Keratinocyte (primary cell): Measurements from ENCODE around the gene FOXJ1. TPM values are rescaled to one million over a fixed set of nuclear protein-coding genes. Genes with fewer than 3 reads are reported as not detected.

ENCODE experiments used
- DNase-seq: peaks from one replicate; pipeline ENCODE4 v3.0.0-alpha.2; 2011; ENCODE audit warnings: low read depth, missing footprints, low spot score
- FAIRE-seq: peaks from 2 replicates; lab custom pipeline; 2011; peaks lifted over from hg19 to GRCh38; lab: Jason Lieb, UNC
- H2AFZ ChIP-seq: 2 replicates; pipeline ENCODE4 v1.6.0; 2012; ENCODE audit warnings: low read length, control low read depth, inconsistent platforms; ENCODE audit not compliant: control insufficient read depth
- H3K27ac ChIP-seq: 2 replicates; pipeline ENCODE4 v1.5.1; 2011; ENCODE audit warnings: low read length; ENCODE audit not compliant: control insufficient read depth, insufficient read depth
- H3K27me3 ChIP-seq: 3 replicates; pipeline ENCODE4 v1.6.0; 2011; ENCODE audit warnings: low read length; ENCODE audit not compliant: control insufficient read depth, insufficient read depth; ENCODE audit errors: extremely low read depth
- H3K36me3 ChIP-seq, 2 experiments: 2 replicates in 1 of 2; 3 replicates in 1 of 2; pipeline ENCODE4 v1.5.1; 2011; ENCODE audit warnings: low read length in 2 of 2, mild to moderate bottlenecking in 1 of 2; ENCODE audit not compliant: control insufficient read depth in 2 of 2, insufficient read depth in 2 of 2; ENCODE audit errors: extremely low read depth in 1 of 2
- H3K4me1 ChIP-seq: 3 replicates; pipeline ENCODE4 v1.5.1; 2011; ENCODE audit warnings: low read length; ENCODE audit not compliant: control insufficient read depth, insufficient read depth; ENCODE audit errors: extremely low read depth
- H3K4me2 ChIP-seq: 3 replicates; pipeline ENCODE4 v1.6.0; 2011; ENCODE audit warnings: low read depth, low read length; ENCODE audit not compliant: control insufficient read depth, insufficient read depth; ENCODE audit errors: extremely low read depth
- H3K4me3 ChIP-seq, 3 experiments: fragments of 200-600 bp in 1 of 3; sonication (generic) in 1 of 3; 2 replicates in 2 of 3; 3 replicates in 1 of 3; pipeline ENCODE4 v1.5.1; 2011 to 2016; ENCODE audit warnings: low read length in 3 of 3, mild to moderate bottlenecking in 3 of 3, control low read depth in 2 of 3, inconsistent platforms in 1 of 3, low read depth in 1 of 3, mixed read lengths in 1 of 3, mixed run types in 1 of 3, moderate library complexity in 1 of 3; ENCODE audit not compliant: control insufficient read depth in 2 of 3, insufficient read depth in 2 of 3; ENCODE audit errors: extremely low read depth in 1 of 3
- H3K79me2 ChIP-seq: 2 replicates; pipeline ENCODE4 v1.6.0; 2012; ENCODE audit warnings: low read length; ENCODE audit not compliant: control insufficient read depth, insufficient read depth
- H3K9ac ChIP-seq: 3 replicates; pipeline ENCODE4 v1.6.0; 2011; ENCODE audit warnings: low read length; ENCODE audit not compliant: control insufficient read depth, insufficient read depth; ENCODE audit errors: extremely low read depth
- H3K9me1 ChIP-seq: 3 replicates; pipeline ENCODE4 v1.6.0; 2011; ENCODE audit warnings: low read length; ENCODE audit not compliant: control insufficient read depth, insufficient read depth; ENCODE audit errors: extremely low read depth
- H3K9me3 ChIP-seq: 2 replicates; pipeline ENCODE4 v1.5.1; 2012; ENCODE audit warnings: low read depth, low read length; ENCODE audit not compliant: control insufficient read depth
- H4K20me1 ChIP-seq: 3 replicates; pipeline ENCODE4 v1.6.0; 2011; ENCODE audit warnings: low read length; ENCODE audit not compliant: control insufficient read depth, insufficient read depth; ENCODE audit errors: extremely low read depth
- EZH2 ChIP-seq: IDR thresholded peaks from one replicate; pipeline ENCODE4 v1.6.1; 2012; ENCODE audit warnings: inconsistent platforms, mild to moderate bottlenecking, low read length, moderate library complexity
- dilution Hi-C: fragments of 300-500 bp; cut with MboI; formaldehyde crosslinking; loops from one replicate; pipeline ENCODE4 v1.7.0; 2020; ENCODE audit warnings: low sequenced_read_pairs; ENCODE audit not compliant: extremely low pct_ligation_motif_present
- polyA plus RNA-seq, 5 experiments: library from polyadenylated mRNA; depleted of rRNA in 3 of 5; stranded (reverse) in 3 of 5; stranded (forward) in 1 of 5; unstranded in 1 of 5; fragments of >200 nt; gene quantifications; 1 replicate in 1 of 5; 2 replicates in 3 of 5; 3 replicates in 1 of 5; pipeline versions ENCODE4 v1.2.1 to v1.2.3, GENCODE V29; 2011 to 2012; ENCODE audit warnings: missing spikeins in 2 of 5, low read depth in 1 of 5, low replicate concordance in 1 of 5
- TF ChIP-seq, protein P1 (sequence below), 3 experiments: IDR thresholded peaks in 1 of 3; conservative IDR thresholded peaks in 1 of 3; optimal IDR thresholded peaks in 1 of 3; 2 replicates in 2 of 3; 3 replicates in 1 of 3; pipeline versions ENCODE3 to v1.5.1; 2011; ENCODE audit warnings: low read length in 3 of 3, mild to moderate bottlenecking in 3 of 3, moderate library complexity in 2 of 3, control low read depth in 1 of 3, inconsistent platforms in 1 of 3; ENCODE audit not compliant: insufficient read depth in 2 of 3; ENCODE audit errors: extremely low read depth in 1 of 3

Gene FOXJ1
- polyA plus RNA-seq, 1 donor (not counting 4 experiments of a cell fraction or from before 2014, with no cell fraction given), result 0.03 TPM

DNA sequence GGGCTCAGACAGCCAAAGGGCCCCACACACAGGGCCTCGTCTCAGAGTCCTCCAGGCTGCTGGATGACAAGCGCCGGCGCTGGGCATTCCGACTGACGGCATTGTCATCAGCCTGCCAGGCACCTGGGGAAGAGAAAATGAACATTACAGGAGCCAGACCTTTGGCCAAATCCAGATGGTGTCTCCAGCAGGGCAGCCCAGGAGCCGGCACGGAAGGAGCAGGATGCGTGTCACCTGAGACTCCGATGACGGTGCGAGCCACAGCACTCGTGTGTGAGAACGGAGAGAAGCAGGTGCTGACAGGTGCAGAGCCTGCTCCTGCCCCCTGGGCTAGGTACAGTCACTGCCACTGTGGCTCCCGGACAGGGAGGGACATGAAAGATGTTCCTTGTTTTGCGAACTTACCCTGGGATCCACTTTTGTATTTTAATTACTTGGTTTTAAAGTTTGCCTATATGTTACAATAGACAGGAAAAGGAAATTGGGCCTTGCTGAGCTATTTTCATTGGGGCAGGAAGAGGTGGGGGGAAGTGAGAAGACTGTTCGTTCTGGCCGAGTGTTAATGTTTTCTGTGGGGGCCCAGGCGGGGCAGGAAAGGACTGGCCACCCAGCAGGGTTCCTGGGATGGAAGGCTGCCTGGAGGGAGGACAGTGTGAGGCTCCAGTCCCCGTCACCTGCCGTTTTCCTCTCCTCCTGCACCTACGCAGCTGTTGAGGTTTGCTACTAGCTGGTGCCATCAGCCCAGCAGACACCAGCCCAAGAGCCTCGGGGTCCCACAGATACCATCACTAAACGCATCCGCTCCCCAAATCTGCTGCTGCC lies 4.4 kb upstream of the FOXJ1 start:
- TF ChIP-seq, protein P1, sequence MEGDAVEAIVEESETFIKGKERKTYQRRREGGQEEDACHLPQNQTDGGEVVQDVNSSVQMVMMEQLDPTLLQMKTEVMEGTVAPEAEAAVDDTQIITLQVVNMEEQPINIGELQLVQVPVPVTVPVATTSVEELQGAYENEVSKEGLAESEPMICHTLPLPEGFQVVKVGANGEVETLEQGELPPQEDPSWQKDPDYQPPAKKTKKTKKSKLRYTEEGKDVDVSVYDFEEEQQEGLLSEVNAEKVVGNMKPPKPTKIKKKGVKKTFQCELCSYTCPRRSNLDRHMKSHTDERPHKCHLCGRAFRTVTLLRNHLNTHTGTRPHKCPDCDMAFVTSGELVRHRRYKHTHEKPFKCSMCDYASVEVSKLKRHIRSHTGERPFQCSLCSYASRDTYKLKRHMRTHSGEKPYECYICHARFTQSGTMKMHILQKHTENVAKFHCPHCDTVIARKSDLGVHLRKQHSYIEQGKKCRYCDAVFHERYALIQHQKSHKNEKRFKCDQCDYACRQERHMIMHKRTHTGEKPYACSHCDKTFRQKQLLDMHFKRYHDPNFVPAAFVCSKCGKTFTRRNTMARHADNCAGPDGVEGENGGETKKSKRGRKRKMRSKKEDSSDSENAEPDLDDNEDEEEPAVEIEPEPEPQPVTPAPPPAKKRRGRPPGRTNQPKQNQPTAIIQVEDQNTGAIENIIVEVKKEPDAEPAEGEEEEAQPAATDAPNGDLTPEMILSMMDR (optimal IDR thresholded peaks at IDR 0.05 in 1 of 3, IDR thresholded peaks at IDR 0.05 in 1 of 3, conservative IDR thresholded peaks at IDR 0.05 in 1 of 3; ENCODE audit: extremely low read depth in 1 of 3, insufficient read depth in 2 of 3, low read length in 3 of 3), result no peak
- no peak for TF ChIP-seq EZH2
- dilution Hi-C loops, result no loop called here
- H2AFZ ChIP-seq, result no peak overlapping the region
- no peak overlapping the region for H3K4me3 ChIP-seq
- H3K4me2 ChIP-seq, result no peak overlapping the region
- no peaks in the 10 kb centered on the region for H3K79me2 ChIP-seq
- H4K20me1 ChIP-seq, result no peaks in the 10 kb centered on the region
- no peak overlapping the region for H3K27ac ChIP-seq
- H3K27me3 ChIP-seq, result peaks cover 21% of the 10 kb centered on the region
- no peaks in the 10 kb centered on the region for H3K36me3 ChIP-seq
- FAIRE-seq (no peak), DNase-seq (no peak)
- H3K9me3 ChIP-seq, result no peaks in the 10 kb centered on the region
- H3K9me1 ChIP-seq, result no peaks in the 10 kb centered on the region
- H3K4me1 ChIP-seq, result peaks cover 4% of the 10 kb centered on the region
- no peak overlapping the region for H3K9ac ChIP-seq

DNA sequence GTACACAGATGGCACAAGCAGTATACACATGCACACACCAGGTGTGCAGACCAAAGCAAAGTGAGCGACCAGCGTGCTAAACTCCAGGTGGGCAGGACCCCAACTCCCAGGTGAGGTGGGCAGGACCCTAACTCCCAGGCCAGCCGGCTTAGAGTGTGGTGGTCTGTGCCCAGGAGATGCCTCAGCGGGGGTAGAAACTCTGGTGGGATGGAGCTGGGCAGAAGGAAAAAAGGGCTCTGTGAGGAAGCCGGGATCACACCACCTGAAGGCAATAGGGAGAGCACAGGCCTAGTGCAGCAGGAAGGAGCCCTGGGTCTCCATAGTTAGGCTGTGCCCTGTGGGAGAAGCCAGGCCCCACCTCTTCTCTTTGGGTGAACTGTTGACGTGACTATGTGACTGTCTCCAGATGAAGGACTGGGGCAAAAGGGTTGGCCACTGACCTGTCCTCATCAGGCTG lies 1.6 kb upstream of the FOXJ1 start:
- Histone ChIP-seq H3K27me3 (peaks cover 48% of the 10 kb centered on the region), H3K4me2 (no peak overlapping the region), H3K4me1 (peaks cover 6% of the 10 kb centered on the region), H3K9me1 (no peaks in the 10 kb centered on the region), H4K20me1 (no peaks in the 10 kb centered on the region), H3K79me2 (no peaks in the 10 kb centered on the region), H2AFZ (no peak overlapping the region), H3K27ac (no peak overlapping the region), H3K36me3 (no peaks in the 10 kb centered on the region), H3K4me3 (no peak overlapping the region), H3K9ac (no peak overlapping the region), H3K9me3 (no peaks in the 10 kb centered on the region)
- TF ChIP-seq, protein P1 (optimal IDR thresholded peaks at IDR 0.05 in 1 of 3, IDR thresholded peaks at IDR 0.05 in 1 of 3, conservative IDR thresholded peaks at IDR 0.05 in 1 of 3; ENCODE audit: extremely low read depth in 1 of 3, insufficient read depth in 2 of 3, low read length in 3 of 3), result no peak
- TF ChIP-seq EZH2, result no peak
- DNase-seq (no peak), FAIRE-seq (no peak)
- dilution Hi-C loops, result no loop called here
